Panc1 (cell line): ENCODE data around the gene PRICKLE3. TPM values are rescaled to one million over a fixed set of nuclear protein-coding genes. Genes with fewer than 3 reads are reported as not detected.

Source experiments
- ATAC-seq: fragments of 200-7000 bp; cut with Tn5 transposase; 2 replicates; pipeline ENCODE4 v1.9.1; 2020; ENCODE audit warnings: mild to moderate bottlenecking, moderate library complexity
- BruUV-seq: library from RNA; stranded (reverse); fragments of 400-500 nt; replicated peaks from 2 replicates; lab custom pipeline; 2021; lab: Mats Ljungman, UMichigan
- CTCF ChIA-PET: fragments of 300-600 bp; sonication (Branson Sonifier 250); formaldehyde crosslinking; loops from one replicate; lab custom pipeline; 2022; ENCODE audit warnings: antibody characterized with exemption; lab: Charles Lee
- POLR2A ChIA-PET: fragments of 300-600 bp; sonication (Branson Sonifier 250); formaldehyde crosslinking; loops from one replicate; lab custom pipeline; 2022; ENCODE audit warnings: antibody characterized with exemption; lab: Charles Lee
- DNase-seq: peaks from one replicate; pipeline ENCODE4 v3.0.0-alpha.2; 2010; ENCODE audit warnings: low read depth, low spot score
- H3K27ac ChIP-seq: 2 replicates; pipeline ENCODE4 v1.5.1; 2011; ENCODE audit warnings: mild to moderate bottlenecking, low read length, inconsistent platforms
- H3K27me3 ChIP-seq: fragments of 200-500 bp; sonication (Bioruptor generic); 2 replicates; pipeline ENCODE4 v1.6.0; 2014; ENCODE audit warnings: low read length, inconsistent platforms; ENCODE audit not compliant: control insufficient read depth, insufficient read depth
- H3K36me3 ChIP-seq: fragments of 200-500 bp; sonication (Bioruptor generic); 2 replicates; pipeline ENCODE4 v1.5.1; 2014; ENCODE audit warnings: inconsistent platforms, mild to moderate bottlenecking, low read length, moderate library complexity; ENCODE audit not compliant: control insufficient read depth, insufficient read depth
- H3K4me1 ChIP-seq: 2 replicates; pipeline ENCODE4 v1.5.1; 2011; ENCODE audit warnings: inconsistent platforms, mild to moderate bottlenecking, low read length, moderate library complexity; ENCODE audit not compliant: control insufficient read depth, insufficient read depth
- H3K4me3 ChIP-seq, 2 experiments: 2 replicates each; pipeline ENCODE4 v1.5.1; 2011 to 2012; ENCODE audit warnings: low read depth in 2 of 2, low read length in 2 of 2, mild to moderate bottlenecking in 2 of 2, inconsistent platforms in 1 of 2, moderate library complexity in 1 of 2
- H3K9me3 ChIP-seq: fragments of 200-500 bp; sonication (Bioruptor generic); 2 replicates; pipeline ENCODE4 v1.5.1; 2014; ENCODE audit warnings: low read depth, mild to moderate bottlenecking, inconsistent platforms, low read length, moderate library complexity; ENCODE audit not compliant: control insufficient read depth, insufficient read depth
- POLR2AphosphoS5 ChIP-seq: IDR thresholded peaks from 2 replicates; pipeline ENCODE4 v1.6.1; 2012; ENCODE audit warnings: mild to moderate bottlenecking, low read depth, low read length, moderate library complexity
- SIN3A ChIP-seq: IDR thresholded peaks from 2 replicates; pipeline ENCODE4 v1.6.1; 2012; ENCODE audit warnings: low read depth, mild to moderate bottlenecking, low read length, moderate library complexity, borderline replicate concordance; ENCODE audit not compliant: insufficient read depth
- TCF7L2 ChIP-seq: IDR thresholded peaks from 2 replicates; pipeline ENCODE4 v1.6.1; 2011; ENCODE audit warnings: mild to moderate bottlenecking, low read depth, low read length, inconsistent platforms
- in situ Hi-C: cut with HindIII; loops from 2 replicates; pipeline ENCODE4 v1.10.0; 2016; ENCODE audit warnings: low sequenced_read_pairs, low pct_unique_long_range_greater_than_20kb
- intact Hi-C: fragments of 100-400 bp; cut with micrococcal nuclease; formaldehyde crosslinking; loops from one replicate; pipeline ENCODE4 v1.10.0; 2022; ENCODE audit not compliant: unreplicated experiment
- total RNA-seq: library from RNA; stranded (reverse); gene quantifications from one replicate; pipeline ENCODE4 v1.2.1, GENCODE V29; 2021; ENCODE audit not compliant: unreplicated experiment
- TF ChIP-seq, protein P1 (sequence below): fragments of 450-650 bp; IDR thresholded peaks from 2 replicates; pipeline ENCODE4 v1.5.1; 2017; ENCODE audit warnings: mild to moderate bottlenecking
- TF ChIP-seq, protein P2 (sequence below), 2 experiments: IDR thresholded peaks; 2 replicates each; pipeline ENCODE4 v1.6.1; 2011 to 2012; ENCODE audit warnings: low read depth in 2 of 2, control low read depth in 1 of 2, low read length in 1 of 2, mild to moderate bottlenecking in 1 of 2, moderate library complexity in 1 of 2; ENCODE audit not compliant: insufficient read depth in 1 of 2

PRICKLE3 gene
- total RNA-seq, 1 experiment from 2014 or later: 40.1 TPM

DNA sequence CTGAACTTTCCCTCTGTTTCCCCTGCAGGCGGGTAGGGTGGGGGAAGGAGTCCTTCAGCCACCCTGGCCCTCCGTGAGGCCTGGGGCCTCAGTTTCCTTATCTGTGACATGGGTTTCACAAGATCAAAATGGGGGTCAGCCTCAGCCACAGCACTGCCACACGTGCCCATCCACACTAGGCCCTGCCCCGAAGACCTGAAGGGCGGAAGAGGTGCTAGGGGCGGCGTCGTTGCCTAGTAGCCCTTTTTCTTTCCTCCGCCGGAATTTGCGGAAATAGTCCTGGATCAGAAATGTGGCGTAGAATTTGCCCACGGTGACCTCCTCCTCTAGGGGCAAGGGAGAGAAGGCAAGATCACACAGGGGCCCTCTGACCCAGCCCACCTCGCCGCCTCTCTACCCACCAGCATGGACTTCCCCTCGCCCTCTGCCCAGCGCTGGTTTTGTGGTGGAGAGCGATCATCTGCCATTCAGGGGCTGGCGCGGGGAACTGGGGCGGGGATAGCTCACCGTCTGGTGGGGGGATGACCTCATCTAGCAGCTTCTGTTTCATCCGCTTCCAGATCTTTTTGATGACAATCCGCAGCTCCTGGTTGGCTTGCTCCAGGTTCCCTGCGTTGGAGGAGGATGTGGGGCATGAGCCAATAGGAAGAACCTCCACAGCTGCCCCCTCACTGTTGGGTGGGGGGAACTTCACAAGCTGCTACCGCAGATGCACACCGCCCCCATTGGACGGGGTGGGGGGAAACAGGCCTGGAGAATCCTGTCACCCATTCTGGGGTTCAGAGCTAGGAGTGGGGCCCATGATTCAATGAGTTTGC lies 23.5 kb upstream of the PRICKLE3 start:
- H3K4me1 ChIP-seq: no peaks in the 10 kb centered on the region
- ChIA-PET CTCF (no interaction called here), POLR2A (interaction anchor here (0.5 kb wide), 1 partner anchor 651 kb away, joined by 3 read pairs; no protein-coding TSS in a partner anchor)
- H3K36me3 ChIP-seq: no peaks in the 10 kb centered on the region
- H3K27me3 ChIP-seq: no peaks in the 10 kb centered on the region
- no peak overlapping the region for H3K27ac ChIP-seq
- ATAC-seq (no peak), DNase-seq (no peak)
- BruUV-seq: no TSS peak
- no peak overlapping the region for H3K4me3 ChIP-seq
- in situ Hi-C loops (no loop called here), intact Hi-C loops (no loop called here)
- TF ChIP-seq TCF7L2 (no peak), POLR2AphosphoS5 (no peak), SIN3A (no peak)
- TF ChIP-seq, protein P1, sequence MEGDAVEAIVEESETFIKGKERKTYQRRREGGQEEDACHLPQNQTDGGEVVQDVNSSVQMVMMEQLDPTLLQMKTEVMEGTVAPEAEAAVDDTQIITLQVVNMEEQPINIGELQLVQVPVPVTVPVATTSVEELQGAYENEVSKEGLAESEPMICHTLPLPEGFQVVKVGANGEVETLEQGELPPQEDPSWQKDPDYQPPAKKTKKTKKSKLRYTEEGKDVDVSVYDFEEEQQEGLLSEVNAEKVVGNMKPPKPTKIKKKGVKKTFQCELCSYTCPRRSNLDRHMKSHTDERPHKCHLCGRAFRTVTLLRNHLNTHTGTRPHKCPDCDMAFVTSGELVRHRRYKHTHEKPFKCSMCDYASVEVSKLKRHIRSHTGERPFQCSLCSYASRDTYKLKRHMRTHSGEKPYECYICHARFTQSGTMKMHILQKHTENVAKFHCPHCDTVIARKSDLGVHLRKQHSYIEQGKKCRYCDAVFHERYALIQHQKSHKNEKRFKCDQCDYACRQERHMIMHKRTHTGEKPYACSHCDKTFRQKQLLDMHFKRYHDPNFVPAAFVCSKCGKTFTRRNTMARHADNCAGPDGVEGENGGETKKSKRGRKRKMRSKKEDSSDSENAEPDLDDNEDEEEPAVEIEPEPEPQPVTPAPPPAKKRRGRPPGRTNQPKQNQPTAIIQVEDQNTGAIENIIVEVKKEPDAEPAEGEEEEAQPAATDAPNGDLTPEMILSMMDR: no peak
- TF ChIP-seq, protein P2, sequence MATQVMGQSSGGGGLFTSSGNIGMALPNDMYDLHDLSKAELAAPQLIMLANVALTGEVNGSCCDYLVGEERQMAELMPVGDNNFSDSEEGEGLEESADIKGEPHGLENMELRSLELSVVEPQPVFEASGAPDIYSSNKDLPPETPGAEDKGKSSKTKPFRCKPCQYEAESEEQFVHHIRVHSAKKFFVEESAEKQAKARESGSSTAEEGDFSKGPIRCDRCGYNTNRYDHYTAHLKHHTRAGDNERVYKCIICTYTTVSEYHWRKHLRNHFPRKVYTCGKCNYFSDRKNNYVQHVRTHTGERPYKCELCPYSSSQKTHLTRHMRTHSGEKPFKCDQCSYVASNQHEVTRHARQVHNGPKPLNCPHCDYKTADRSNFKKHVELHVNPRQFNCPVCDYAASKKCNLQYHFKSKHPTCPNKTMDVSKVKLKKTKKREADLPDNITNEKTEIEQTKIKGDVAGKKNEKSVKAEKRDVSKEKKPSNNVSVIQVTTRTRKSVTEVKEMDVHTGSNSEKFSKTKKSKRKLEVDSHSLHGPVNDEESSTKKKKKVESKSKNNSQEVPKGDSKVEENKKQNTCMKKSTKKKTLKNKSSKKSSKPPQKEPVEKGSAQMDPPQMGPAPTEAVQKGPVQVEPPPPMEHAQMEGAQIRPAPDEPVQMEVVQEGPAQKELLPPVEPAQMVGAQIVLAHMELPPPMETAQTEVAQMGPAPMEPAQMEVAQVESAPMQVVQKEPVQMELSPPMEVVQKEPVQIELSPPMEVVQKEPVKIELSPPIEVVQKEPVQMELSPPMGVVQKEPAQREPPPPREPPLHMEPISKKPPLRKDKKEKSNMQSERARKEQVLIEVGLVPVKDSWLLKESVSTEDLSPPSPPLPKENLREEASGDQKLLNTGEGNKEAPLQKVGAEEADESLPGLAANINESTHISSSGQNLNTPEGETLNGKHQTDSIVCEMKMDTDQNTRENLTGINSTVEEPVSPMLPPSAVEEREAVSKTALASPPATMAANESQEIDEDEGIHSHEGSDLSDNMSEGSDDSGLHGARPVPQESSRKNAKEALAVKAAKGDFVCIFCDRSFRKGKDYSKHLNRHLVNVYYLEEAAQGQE (IDR thresholded peaks at IDR 0.05; ENCODE audit: insufficient read depth in 1 of 2, low read depth in 2 of 2, low read length in 1 of 2): no peak
- H3K9me3 ChIP-seq: no peaks in the 10 kb centered on the region

DNA sequence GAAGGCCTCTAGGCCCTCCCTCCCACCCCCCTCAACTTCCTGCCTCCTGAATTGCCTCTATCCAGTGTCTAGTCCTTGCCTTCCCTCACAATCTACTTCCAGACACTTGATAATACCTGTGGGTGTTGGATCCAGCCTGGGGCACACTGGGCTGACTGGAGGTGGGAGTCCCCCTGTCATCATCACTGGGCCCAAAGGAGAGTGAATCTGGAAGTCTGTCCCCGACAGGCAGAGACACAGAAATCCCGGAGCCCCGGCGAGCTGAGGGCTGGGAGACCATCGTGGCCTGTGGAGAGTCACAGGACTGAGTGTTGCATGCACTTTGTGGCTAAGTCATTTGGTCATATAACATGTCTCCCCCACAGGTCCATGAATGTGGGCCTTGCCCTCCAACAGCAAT lies 22.2 kb upstream of the PRICKLE3 start:
- ATAC-seq: no peak
- intact Hi-C loops: no loop called here
- Histone ChIP-seq H3K9me3 (no peaks in the 10 kb centered on the region), H3K36me3 (no peaks in the 10 kb centered on the region), H3K4me3 (no peak overlapping the region), H3K27ac (no peak overlapping the region), H3K27me3 (no peaks in the 10 kb centered on the region), H3K4me1 (no peaks in the 10 kb centered on the region)
- in situ Hi-C loops: no loop called here
- CTCF ChIA-PET: no interaction called here
- TF ChIP-seq, protein P1: no peak
- TF ChIP-seq SIN3A: no peak
- no peak for TF ChIP-seq TCF7L2
- TF ChIP-seq, protein P2 (IDR thresholded peaks at IDR 0.05; ENCODE audit: insufficient read depth in 1 of 2, low read depth in 2 of 2, low read length in 1 of 2): no peak
- no peak for TF ChIP-seq POLR2AphosphoS5
- POLR2A ChIA-PET: no interaction called here
- no peak for DNase-seq
- BruUV-seq: no TSS peak
